Measurements from ENCODE around the gene ACAT2.
"Not testable (repeated sequence)": the region's sequence is repeated elsewhere in the genome, so short reads cannot be mapped to it uniquely, and the experiment has no call there.

- TF ChIP-seq, protein P1, sequence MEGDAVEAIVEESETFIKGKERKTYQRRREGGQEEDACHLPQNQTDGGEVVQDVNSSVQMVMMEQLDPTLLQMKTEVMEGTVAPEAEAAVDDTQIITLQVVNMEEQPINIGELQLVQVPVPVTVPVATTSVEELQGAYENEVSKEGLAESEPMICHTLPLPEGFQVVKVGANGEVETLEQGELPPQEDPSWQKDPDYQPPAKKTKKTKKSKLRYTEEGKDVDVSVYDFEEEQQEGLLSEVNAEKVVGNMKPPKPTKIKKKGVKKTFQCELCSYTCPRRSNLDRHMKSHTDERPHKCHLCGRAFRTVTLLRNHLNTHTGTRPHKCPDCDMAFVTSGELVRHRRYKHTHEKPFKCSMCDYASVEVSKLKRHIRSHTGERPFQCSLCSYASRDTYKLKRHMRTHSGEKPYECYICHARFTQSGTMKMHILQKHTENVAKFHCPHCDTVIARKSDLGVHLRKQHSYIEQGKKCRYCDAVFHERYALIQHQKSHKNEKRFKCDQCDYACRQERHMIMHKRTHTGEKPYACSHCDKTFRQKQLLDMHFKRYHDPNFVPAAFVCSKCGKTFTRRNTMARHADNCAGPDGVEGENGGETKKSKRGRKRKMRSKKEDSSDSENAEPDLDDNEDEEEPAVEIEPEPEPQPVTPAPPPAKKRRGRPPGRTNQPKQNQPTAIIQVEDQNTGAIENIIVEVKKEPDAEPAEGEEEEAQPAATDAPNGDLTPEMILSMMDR (IDR thresholded peaks at IDR 0.05; ENCODE audit: insufficient read depth, low read length): not testable (repeated sequence)
- not testable (repeated sequence) for TF ChIP-seq POLR2AphosphoS5 (IDR thresholded peaks at IDR 0.05; ENCODE audit: low read depth)
- TF ChIP-seq, protein P2, sequence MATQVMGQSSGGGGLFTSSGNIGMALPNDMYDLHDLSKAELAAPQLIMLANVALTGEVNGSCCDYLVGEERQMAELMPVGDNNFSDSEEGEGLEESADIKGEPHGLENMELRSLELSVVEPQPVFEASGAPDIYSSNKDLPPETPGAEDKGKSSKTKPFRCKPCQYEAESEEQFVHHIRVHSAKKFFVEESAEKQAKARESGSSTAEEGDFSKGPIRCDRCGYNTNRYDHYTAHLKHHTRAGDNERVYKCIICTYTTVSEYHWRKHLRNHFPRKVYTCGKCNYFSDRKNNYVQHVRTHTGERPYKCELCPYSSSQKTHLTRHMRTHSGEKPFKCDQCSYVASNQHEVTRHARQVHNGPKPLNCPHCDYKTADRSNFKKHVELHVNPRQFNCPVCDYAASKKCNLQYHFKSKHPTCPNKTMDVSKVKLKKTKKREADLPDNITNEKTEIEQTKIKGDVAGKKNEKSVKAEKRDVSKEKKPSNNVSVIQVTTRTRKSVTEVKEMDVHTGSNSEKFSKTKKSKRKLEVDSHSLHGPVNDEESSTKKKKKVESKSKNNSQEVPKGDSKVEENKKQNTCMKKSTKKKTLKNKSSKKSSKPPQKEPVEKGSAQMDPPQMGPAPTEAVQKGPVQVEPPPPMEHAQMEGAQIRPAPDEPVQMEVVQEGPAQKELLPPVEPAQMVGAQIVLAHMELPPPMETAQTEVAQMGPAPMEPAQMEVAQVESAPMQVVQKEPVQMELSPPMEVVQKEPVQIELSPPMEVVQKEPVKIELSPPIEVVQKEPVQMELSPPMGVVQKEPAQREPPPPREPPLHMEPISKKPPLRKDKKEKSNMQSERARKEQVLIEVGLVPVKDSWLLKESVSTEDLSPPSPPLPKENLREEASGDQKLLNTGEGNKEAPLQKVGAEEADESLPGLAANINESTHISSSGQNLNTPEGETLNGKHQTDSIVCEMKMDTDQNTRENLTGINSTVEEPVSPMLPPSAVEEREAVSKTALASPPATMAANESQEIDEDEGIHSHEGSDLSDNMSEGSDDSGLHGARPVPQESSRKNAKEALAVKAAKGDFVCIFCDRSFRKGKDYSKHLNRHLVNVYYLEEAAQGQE (IDR thresholded peaks at IDR 0.05; ENCODE audit: insufficient replicate concordance, low read depth): not testable (repeated sequence)
Observed at GRCh38 chr6:159816775-159817174, 54.9 kb downstream of the ACAT2 start.
